Measurements from ENCODE around the gene SMC6.

Gene SMC6

DNA sequence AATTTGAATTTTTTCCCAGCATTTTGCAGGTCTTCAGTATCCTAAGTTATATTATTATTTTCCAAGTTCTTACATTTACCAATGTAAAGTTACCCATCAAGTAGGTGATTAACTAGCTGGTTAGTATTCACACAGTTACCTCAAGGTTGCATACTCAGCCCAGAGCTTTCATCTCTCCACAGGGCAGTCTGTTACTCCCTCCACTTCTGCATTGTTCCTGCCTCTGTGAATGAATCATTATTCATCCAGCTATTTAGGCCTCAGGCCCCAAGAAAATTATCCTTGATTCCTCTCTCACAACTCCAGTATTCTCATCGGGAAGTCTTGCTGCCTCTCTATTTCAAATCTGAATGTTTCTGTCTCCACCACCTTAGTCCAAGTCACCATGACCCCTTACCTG, 92.2 kb downstream of the SMC6 start:
- in situ Hi-C loops (cut with HindIII; ENCODE audit: low pct_ligation_motif_present, low sequenced_read_pairs), result no loop called here

DNA sequence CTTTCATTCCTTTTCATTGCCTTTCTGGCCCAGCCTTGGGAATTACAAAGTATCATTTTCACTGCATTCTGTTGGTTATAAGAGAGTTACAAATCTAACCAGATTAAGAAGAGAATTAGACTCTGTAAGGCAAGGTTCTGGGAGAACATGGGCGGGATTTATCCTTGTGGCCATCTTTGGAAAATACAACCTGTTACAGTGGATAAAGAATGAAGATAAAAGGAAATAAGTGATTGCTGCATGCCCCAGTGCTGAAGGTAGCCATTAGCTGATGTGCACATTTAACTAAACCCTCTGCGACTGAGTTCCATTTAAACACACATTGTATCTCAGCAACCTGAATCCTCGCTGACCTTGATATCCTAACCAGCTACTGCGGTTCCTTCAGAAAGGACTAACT, 93.4 kb downstream of the SMC6 start:
- no peak overlapping the region for H3K27ac ChIP-seq
- no peak overlapping the region for H3K4me3 ChIP-seq (ENCODE audit: low read depth, low read length)
- H3K36me3 ChIP-seq (replicated peaks), result peaks cover 3% of the 10 kb centered on the region
- DNase-seq, result no peak
- no peaks in the 10 kb centered on the region for H3K27me3 ChIP-seq (replicated peaks)
- TF ChIP-seq, protein P1, sequence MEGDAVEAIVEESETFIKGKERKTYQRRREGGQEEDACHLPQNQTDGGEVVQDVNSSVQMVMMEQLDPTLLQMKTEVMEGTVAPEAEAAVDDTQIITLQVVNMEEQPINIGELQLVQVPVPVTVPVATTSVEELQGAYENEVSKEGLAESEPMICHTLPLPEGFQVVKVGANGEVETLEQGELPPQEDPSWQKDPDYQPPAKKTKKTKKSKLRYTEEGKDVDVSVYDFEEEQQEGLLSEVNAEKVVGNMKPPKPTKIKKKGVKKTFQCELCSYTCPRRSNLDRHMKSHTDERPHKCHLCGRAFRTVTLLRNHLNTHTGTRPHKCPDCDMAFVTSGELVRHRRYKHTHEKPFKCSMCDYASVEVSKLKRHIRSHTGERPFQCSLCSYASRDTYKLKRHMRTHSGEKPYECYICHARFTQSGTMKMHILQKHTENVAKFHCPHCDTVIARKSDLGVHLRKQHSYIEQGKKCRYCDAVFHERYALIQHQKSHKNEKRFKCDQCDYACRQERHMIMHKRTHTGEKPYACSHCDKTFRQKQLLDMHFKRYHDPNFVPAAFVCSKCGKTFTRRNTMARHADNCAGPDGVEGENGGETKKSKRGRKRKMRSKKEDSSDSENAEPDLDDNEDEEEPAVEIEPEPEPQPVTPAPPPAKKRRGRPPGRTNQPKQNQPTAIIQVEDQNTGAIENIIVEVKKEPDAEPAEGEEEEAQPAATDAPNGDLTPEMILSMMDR (IDR thresholded peaks at IDR 0.05; ENCODE audit: low read depth, low read length, missing control alignments), result no peak
- in situ Hi-C loops (cut with HindIII; ENCODE audit: low pct_ligation_motif_present, low sequenced_read_pairs), result no loop called here

More for the DNA sequence above, 92.2 kb downstream of the SMC6 start:
- DNase-seq, result no peak
- Histone ChIP-seq H3K27ac (no peak overlapping the region), H3K4me3 (ENCODE audit: low read depth, low read length) (no peak overlapping the region), H3K36me3 (replicated peaks) (peaks cover 3% of the 10 kb centered on the region), H3K27me3 (replicated peaks) (no peaks in the 10 kb centered on the region)
- TF ChIP-seq, protein P1 (IDR thresholded peaks at IDR 0.05; ENCODE audit: low read depth, low read length, missing control alignments), result no peak

DNA sequence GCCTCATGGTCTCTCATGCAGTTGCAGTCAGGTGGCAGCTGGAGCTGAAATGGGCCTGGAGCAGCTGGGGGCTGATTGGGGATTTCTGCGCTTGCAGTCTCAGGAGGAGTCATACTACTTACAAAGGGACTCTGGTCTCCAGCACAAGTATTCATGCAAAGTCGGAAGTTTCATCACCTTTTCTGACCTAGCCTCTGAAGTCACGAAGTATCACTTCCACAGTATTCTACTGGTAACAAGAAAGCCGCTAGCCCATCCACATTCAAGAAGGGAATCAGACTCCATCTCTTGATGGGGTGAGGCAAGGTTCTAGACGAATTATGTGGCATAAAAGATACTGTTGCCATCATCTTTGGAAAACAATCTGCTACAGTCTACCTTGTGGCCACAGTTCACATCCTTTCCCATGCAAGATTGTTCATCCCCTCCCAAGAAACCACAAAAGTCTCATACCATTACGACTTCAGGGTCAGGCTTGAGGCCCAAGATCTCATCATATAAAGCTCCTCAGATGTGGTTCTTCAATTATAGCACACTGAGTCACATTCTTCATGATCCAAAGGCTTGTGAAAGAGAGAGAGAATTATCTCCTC, 95.3 kb downstream of the SMC6 start:
- Histone ChIP-seq H3K27me3 (replicated peaks) (no peaks in the 10 kb centered on the region), H3K36me3 (replicated peaks) (no peaks in the 10 kb centered on the region), H3K27ac (peak overlapping the region; percentile 22), H3K4me3 (ENCODE audit: low read depth, low read length) (no peak overlapping the region)
- TF ChIP-seq, protein P1 (IDR thresholded peaks at IDR 0.05; ENCODE audit: low read depth, low read length, missing control alignments), result no peak
- in situ Hi-C loops (cut with HindIII; ENCODE audit: low pct_ligation_motif_present, low sequenced_read_pairs), result no loop called here
- peak; percentile 64 for DNase-seq

DNA sequence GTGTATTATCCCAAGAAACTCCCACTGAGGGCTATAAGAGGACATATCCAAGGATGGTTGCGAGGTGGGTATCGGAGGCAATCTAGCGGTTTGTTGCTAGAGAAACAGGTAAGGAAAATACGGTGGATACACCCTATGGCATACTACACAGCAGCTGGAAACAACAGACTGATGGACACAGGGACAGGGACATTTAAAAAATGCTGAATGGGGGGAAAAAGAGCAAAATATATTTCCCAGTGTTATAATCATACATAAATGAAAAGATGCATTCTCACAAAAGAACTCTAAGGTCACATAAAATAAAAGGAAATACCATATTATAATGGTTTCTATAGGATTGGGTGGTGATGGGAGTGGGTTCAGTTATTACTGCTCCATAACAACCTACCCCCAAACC, 95.9 kb downstream of the SMC6 start:
- TF ChIP-seq, protein P1 (IDR thresholded peaks at IDR 0.05; ENCODE audit: low read depth, low read length, missing control alignments), result no peak
- no peak for DNase-seq
- H3K27ac ChIP-seq, result no peak overlapping the region
- no peak overlapping the region for H3K4me3 ChIP-seq (ENCODE audit: low read depth, low read length)
- no peaks in the 10 kb centered on the region for H3K27me3 ChIP-seq (replicated peaks)
- in situ Hi-C loops (cut with HindIII; ENCODE audit: low pct_ligation_motif_present, low sequenced_read_pairs), result no loop called here
- no peaks in the 10 kb centered on the region for H3K36me3 ChIP-seq (replicated peaks)

DNA sequence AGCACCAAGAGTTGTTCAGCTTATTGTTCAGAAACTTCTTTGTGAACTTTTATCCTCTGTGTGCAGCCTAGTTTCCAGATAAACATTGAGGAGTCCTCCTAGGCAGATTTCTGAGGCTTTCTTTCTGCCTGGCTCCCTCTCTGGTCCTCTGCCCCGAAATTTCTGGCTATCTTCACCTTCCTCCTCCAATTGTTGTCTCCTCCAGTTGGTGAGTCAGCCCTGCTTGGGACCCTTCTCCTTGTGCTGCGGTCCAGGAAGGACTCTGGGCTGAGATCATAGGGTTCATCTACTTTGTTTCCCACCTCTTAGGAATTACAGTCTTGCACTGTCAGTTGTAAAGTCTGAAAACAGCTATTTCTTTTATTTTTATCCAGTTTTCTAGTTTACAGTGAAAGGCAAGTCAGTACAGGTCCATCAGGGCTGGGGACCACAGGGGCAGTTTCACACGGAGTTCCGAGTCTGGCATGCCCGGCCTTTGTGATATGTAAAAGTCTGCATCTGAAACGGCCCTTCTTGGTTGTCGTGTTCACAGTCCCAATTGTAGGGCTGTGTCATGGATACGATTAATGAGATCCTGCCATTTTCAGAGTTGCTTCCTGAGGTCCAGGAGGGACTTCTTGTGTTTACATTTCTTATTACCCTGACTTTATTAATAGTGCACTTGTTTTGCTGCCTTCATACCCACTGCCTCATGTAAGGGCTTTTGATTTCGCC, 100.8 kb downstream of the SMC6 start:
- H3K4me3 ChIP-seq (ENCODE audit: low read depth, low read length), result no peak overlapping the region
- in situ Hi-C loops (cut with HindIII; ENCODE audit: low pct_ligation_motif_present, low sequenced_read_pairs), result no loop called here
- H3K27me3 ChIP-seq (replicated peaks), result no peaks in the 10 kb centered on the region
- no peaks in the 10 kb centered on the region for H3K36me3 ChIP-seq (replicated peaks)
- no peak for DNase-seq
- TF ChIP-seq, protein P1 (IDR thresholded peaks at IDR 0.05; ENCODE audit: low read depth, low read length, missing control alignments), result no peak
- no peak overlapping the region for H3K27ac ChIP-seq

Data from brain microvascular endothelial cell (primary cell).